ENCODE measurements around the gene SLC38A3. TPM values are rescaled to one million over a fixed set of nuclear protein-coding genes. Genes with fewer than 3 reads are reported as not detected.

SLC38A3 gene
- total RNA-seq, 4 donors from 2014 or later: 0.11 to 0.39 TPM; not detected in 2

DNA sequence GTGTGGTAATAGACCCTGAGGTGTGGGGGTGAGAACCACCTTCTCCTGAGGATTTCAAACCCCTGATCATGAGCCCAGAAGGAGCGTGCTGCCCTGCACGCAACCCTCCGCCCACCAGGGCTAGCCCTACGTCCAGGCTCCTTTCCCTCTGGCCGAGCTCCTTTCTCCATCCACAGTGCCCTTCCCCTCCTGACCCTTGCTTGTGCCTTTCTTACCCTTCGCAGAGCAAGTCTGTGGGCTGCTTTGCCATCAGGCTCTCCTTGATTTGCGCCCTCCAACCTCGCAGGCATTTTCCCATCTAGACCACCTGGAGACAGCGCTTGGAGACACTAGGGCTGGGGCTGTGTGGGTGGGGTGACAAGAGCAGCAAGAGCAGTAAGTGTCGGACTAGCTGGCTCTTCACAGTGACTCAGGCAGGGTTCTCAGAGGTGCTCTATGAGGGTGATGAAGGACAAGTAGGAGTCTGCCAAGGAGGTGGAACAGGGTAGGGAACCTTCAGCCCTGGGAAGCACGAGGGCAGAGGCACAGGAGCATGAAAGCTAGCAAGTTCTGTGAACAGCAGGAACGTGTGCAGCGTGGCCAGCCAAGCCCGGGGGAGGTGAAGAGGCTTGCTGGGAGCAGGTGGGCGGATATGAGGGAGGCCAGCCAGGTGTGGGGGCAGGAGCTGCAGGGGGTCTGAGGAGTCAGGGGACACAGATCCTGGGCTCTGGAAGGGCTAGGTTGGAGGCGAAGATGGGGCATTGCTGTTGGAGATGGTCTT, 2.5 kb upstream of the SLC38A3 start:
- Histone ChIP-seq H3K4me3 (no peak overlapping the region), H3K4me1 (peaks cover 16 to 19% (median 18%) of the 10 kb centered on the region in 4 donors), H3K27me3 (peaks cover 0 to 94% (median 29%) of the 10 kb centered on the region in 4 donors), H3K9me3 (no peaks in the 10 kb centered on the region), H3K27ac (replicated peaks in 1 of 4) (no peak overlapping the region), H3K36me3 (no peaks in the 10 kb centered on the region)
- TF ChIP-seq POLR2A (IDR thresholded peaks at IDR 0.05; ENCODE audit: low read depth): no peak
- TF ChIP-seq, protein P1, sequence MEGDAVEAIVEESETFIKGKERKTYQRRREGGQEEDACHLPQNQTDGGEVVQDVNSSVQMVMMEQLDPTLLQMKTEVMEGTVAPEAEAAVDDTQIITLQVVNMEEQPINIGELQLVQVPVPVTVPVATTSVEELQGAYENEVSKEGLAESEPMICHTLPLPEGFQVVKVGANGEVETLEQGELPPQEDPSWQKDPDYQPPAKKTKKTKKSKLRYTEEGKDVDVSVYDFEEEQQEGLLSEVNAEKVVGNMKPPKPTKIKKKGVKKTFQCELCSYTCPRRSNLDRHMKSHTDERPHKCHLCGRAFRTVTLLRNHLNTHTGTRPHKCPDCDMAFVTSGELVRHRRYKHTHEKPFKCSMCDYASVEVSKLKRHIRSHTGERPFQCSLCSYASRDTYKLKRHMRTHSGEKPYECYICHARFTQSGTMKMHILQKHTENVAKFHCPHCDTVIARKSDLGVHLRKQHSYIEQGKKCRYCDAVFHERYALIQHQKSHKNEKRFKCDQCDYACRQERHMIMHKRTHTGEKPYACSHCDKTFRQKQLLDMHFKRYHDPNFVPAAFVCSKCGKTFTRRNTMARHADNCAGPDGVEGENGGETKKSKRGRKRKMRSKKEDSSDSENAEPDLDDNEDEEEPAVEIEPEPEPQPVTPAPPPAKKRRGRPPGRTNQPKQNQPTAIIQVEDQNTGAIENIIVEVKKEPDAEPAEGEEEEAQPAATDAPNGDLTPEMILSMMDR (IDR thresholded peaks at IDR 0.05): no peak
- TF ChIP-seq EP300 (IDR thresholded peaks at IDR 0.05): no peak
- no peak for TF ChIP-seq POLR2AphosphoS5 (IDR thresholded peaks at IDR 0.05)
- no peak for DNase-seq (ENCODE audit: extremely low spot score)
- WGBS: 81% methylated on average over 16 of the region's 16 CpGs
- intact Hi-C loops (cut with DNase I): no loop called here

- TF ChIP-seq POLR2A (IDR thresholded peaks at IDR 0.05; ENCODE audit: low read depth): no peak
- TF ChIP-seq, protein P1 (IDR thresholded peaks at IDR 0.05): no peak
- TF ChIP-seq EP300 (IDR thresholded peaks at IDR 0.05): no peak
- TF ChIP-seq POLR2AphosphoS5 (IDR thresholded peaks at IDR 0.05): no peak
- 80% methylated on average over 5 of the region's 9 CpGs for WGBS
- Histone ChIP-seq H3K27ac (replicated peaks in 1 of 4) (no peak overlapping the region), H3K4me3 (no peak overlapping the region), H3K27me3 (peaks cover 0 to 92% (median 29%) of the 10 kb centered on the region in 4 donors), H3K36me3 (no peaks in the 10 kb centered on the region), H3K4me1 (peaks cover 16 to 19% (median 18%) of the 10 kb centered on the region in 4 donors), H3K9me3 (no peaks in the 10 kb centered on the region)
- DNase-seq (ENCODE audit: extremely low spot score): no peak
- intact Hi-C loops (cut with DNase I): no loop called here
Observed at GRCh38 chr3:50203113-50203808, 1.8 kb upstream of the SLC38A3 start.

DNA sequence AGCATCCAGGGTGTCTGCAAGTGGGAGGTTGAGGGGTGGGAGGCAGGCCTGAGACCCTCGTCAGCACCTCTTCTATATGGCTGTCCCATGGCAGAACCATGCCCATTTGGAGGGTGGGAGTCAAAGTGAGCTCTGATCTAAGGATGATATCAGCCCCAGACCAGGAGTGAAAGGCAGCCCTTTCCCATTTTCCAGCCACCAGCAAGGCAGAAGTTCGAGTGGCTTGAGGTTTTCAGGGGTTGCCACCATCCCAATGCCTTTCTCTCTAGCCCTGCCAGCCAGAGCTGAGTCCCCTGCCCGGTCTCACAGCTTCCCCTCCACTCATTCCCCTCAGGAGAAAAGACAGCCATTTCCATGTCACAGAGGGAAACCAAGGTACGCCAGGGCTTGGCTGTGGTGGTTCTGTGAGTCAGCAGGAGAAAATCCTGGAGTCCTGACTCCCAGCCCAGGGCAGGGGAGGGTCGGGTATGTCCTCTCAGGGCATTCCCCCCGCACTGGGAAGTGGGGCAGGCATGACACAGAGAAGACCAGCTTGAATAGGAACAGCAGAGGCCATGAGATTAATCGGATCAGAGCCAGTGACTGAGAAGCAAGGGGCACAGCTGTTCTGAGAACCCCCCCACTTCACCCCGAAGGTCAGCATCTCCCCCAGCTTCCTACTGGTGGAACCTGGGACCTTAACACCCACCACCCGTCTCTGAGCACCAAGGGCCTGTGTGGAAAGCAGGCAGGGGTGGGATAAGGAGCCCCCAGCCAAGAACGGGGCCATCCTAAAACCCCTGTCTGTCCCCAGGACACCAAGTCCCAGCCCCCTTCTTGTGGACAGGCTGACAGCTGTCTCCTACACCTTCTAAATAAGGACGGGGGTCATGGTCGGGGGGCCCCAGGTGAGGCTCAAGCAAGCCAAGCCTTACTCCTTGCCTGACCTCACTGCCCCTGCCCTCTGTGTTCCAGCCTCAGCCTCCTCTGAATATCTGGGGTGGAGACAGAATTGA, 965 bp upstream of the SLC38A3 start:
- H3K9me3 ChIP-seq: no peaks in the 10 kb centered on the region
- intact Hi-C loops (cut with DNase I): no loop called here
- no peaks in the 10 kb centered on the region for H3K36me3 ChIP-seq
- peak overlapping the region in 2 of 4 donors; percentile 47 to 49 for H3K4me3 ChIP-seq
- WGBS: 82% methylated on average over 10 of the region's 12 CpGs
- H3K4me1 ChIP-seq: peaks cover 16 to 19% (median 18%) of the 10 kb centered on the region in 4 donors
- TF ChIP-seq, protein P1 (IDR thresholded peaks at IDR 0.05): no peak
- TF ChIP-seq POLR2A (IDR thresholded peaks at IDR 0.05; ENCODE audit: low read depth): no peak
- TF ChIP-seq EP300 (IDR thresholded peaks at IDR 0.05): no peak
- TF ChIP-seq POLR2AphosphoS5 (IDR thresholded peaks at IDR 0.05): no peak
- no peak overlapping the region for H3K27ac ChIP-seq (replicated peaks in 1 of 4)
- no peak for DNase-seq (ENCODE audit: extremely low spot score)
- peaks cover 0 to 85% (median 29%) of the 10 kb centered on the region in 4 donors for H3K27me3 ChIP-seq

GRCh38 chr3:50205413-50206276, 574 bp downstream of the SLC38A3 start:
- Histone ChIP-seq H3K36me3 (no peaks in the 10 kb centered on the region), H3K27ac (replicated peaks in 1 of 4) (no peak overlapping the region), H3K27me3 (peaks cover 0 to 73% (median 29%) of the 10 kb centered on the region in 4 donors), H3K4me1 (peaks cover 16 to 19% (median 18%) of the 10 kb centered on the region in 4 donors), H3K9me3 (no peaks in the 10 kb centered on the region), H3K4me3 (peak overlapping the region; percentile 44 to 56 (median 48))
- WGBS: 13% methylated on average over 31 of the region's 67 CpGs
- intact Hi-C loops (cut with DNase I): no loop called here
- TF ChIP-seq POLR2AphosphoS5 (IDR thresholded peaks at IDR 0.05): no peak
- DNase-seq (ENCODE audit: extremely low spot score): no peak
